Endothelial cell of umbilical vein (primary cell): ENCODE results near the gene MTPN.

Source experiments
- CTCF ChIP-seq, 2 donors: IDR thresholded peaks; 1 replicate in 1 of 2; 2 replicates in 1 of 2; pipeline ENCODE4 v1.5.1; 2011; ENCODE audit warnings: low read length in 2 of 2, mild to moderate bottlenecking in 2 of 2, moderate library complexity in 2 of 2, control low read depth in 1 of 2, inconsistent platforms in 1 of 2, low read depth in 1 of 2; ENCODE audit not compliant: insufficient read depth in 1 of 2; ENCODE audit errors: extremely low read depth in 1 of 2
- EZH2 ChIP-seq: IDR thresholded peaks from 2 replicates; pipeline ENCODE4 v1.6.1; 2012; ENCODE audit warnings: borderline replicate concordance, low read depth, mild to moderate bottlenecking, moderate library complexity, low read length, inconsistent platforms; ENCODE audit not compliant: severe bottlenecking
- FOS ChIP-seq: IDR thresholded peaks from 2 replicates; pipeline ENCODE4 v1.6.1; 2011; ENCODE audit warnings: mild to moderate bottlenecking, low read length, moderate library complexity, borderline replicate concordance; ENCODE audit not compliant: insufficient read depth
- GATA2 ChIP-seq: IDR thresholded peaks from 2 replicates; pipeline ENCODE4 v1.7.0; 2011; ENCODE audit warnings: low read depth, mild to moderate bottlenecking, moderate library complexity, mixed read lengths, low read length; ENCODE audit not compliant: insufficient read length, insufficient read depth
- POLR2A ChIP-seq: IDR thresholded peaks from 2 replicates; pipeline ENCODE4 v1.6.1; 2012; ENCODE audit warnings: low read depth, mild to moderate bottlenecking, control low read depth, low read length
- POLR2AphosphoS5 ChIP-seq: IDR thresholded peaks from 2 replicates; pipeline ENCODE4 v1.6.1; 2012; ENCODE audit warnings: low read depth, mild to moderate bottlenecking, control low read depth, low read length, moderate library complexity; ENCODE audit not compliant: insufficient read depth

GRCh38 chr7:136018104-136018503 is 40.9 kb upstream of the MTPN start:
- TF ChIP-seq FOS = no peak
- no peak for TF ChIP-seq POLR2AphosphoS5
- TF ChIP-seq CTCF (IDR thresholded peaks at IDR 0.05; ENCODE audit: extremely low read depth in 1 of 2, insufficient read depth in 1 of 2, low read depth in 1 of 2, low read length in 2 of 2) = no peak
- no peak for TF ChIP-seq POLR2A
- no peak for TF ChIP-seq GATA2
- TF ChIP-seq EZH2 = no peak
